Astrocyte (in vitro differentiated cells and primary cell): ENCODE measurements around the gene MCF2L. TPM values are rescaled to one million over a fixed set of nuclear protein-coding genes. Genes with fewer than 3 reads are reported as not detected.
A peak's percentile ranks its signal among the peaks of the same experiment; 100 is the strongest.

Source experiments
- DNase-seq: peaks from one replicate; pipeline ENCODE4 v3.0.0-alpha.2; 2010; ENCODE audit warnings: low read depth
- FAIRE-seq: peaks from 2 replicates; lab custom pipeline; 2011; peaks lifted over from hg19 to GRCh38; lab: Jason Lieb, UNC
- H2AFZ ChIP-seq: 2 replicates; pipeline ENCODE4 v1.6.0; 2012; ENCODE audit warnings: low read depth, low read length, inconsistent platforms
- H3K27ac ChIP-seq: 2 replicates; pipeline ENCODE4 v1.5.1; 2011; ENCODE audit warnings: low read depth, low read length, inconsistent platforms
- H3K27me3 ChIP-seq: 2 replicates; pipeline ENCODE4 v1.6.0; 2011; ENCODE audit warnings: low read length, inconsistent platforms; ENCODE audit not compliant: insufficient read depth
- H3K36me3 ChIP-seq: 2 replicates; pipeline ENCODE4 v1.5.1; 2011; ENCODE audit warnings: low read length, inconsistent platforms; ENCODE audit not compliant: insufficient read depth
- H3K4me1 ChIP-seq: 2 replicates; pipeline ENCODE4 v1.5.1; 2011; ENCODE audit warnings: low read length, inconsistent platforms; ENCODE audit not compliant: insufficient read depth
- H3K4me2 ChIP-seq: 2 replicates; pipeline ENCODE4 v1.6.0; 2012; ENCODE audit warnings: low read length, inconsistent platforms
- H3K4me3 ChIP-seq: 2 replicates; pipeline ENCODE4 v1.5.1; 2011; ENCODE audit warnings: low read depth, mild to moderate bottlenecking, low read length, inconsistent platforms; ENCODE audit not compliant: insufficient read depth
- H3K79me2 ChIP-seq: 2 replicates; pipeline ENCODE4 v1.6.0; 2012; ENCODE audit warnings: mild to moderate bottlenecking, low read length, inconsistent platforms; ENCODE audit not compliant: insufficient read depth
- H3K9ac ChIP-seq: 2 replicates; pipeline ENCODE4 v1.6.0; 2012; ENCODE audit warnings: mild to moderate bottlenecking, low read length, inconsistent platforms
- H3K9me3 ChIP-seq: 2 replicates; pipeline ENCODE4 v1.5.1; 2012; ENCODE audit warnings: low read depth, mild to moderate bottlenecking, low read length, inconsistent platforms; ENCODE audit not compliant: insufficient read depth
- H4K20me1 ChIP-seq: 2 replicates; pipeline ENCODE4 v1.6.0; 2012; ENCODE audit warnings: low read length, inconsistent platforms; ENCODE audit not compliant: insufficient read depth
- H3K27ac Mint-ChIP-seq: one replicate; pipeline ENCODE4 v1.8.0; 2021; ENCODE audit warnings: mild to moderate bottlenecking, mixed read lengths; ENCODE audit not compliant: unreplicated experiment
- H3K27me3 Mint-ChIP-seq: one replicate; pipeline ENCODE4 v1.8.0; 2021; ENCODE audit warnings: low read depth, mixed read lengths; ENCODE audit not compliant: unreplicated experiment
- H3K36me3 Mint-ChIP-seq: one replicate; pipeline ENCODE4 v1.8.0; 2021; ENCODE audit warnings: low read depth, mixed read lengths; ENCODE audit not compliant: unreplicated experiment
- H3K4me1 Mint-ChIP-seq: one replicate; pipeline ENCODE4 v1.8.0; 2021; ENCODE audit warnings: low read depth, mixed read lengths; ENCODE audit not compliant: unreplicated experiment
- H3K4me3 Mint-ChIP-seq: one replicate; pipeline ENCODE4 v1.8.0; 2021; ENCODE audit warnings: mild to moderate bottlenecking, moderate library complexity, mixed read lengths; ENCODE audit not compliant: unreplicated experiment
- H3K9me3 Mint-ChIP-seq: one replicate; pipeline ENCODE4 v1.8.0; 2021; ENCODE audit warnings: mild to moderate bottlenecking, mixed read lengths; ENCODE audit not compliant: unreplicated experiment
- CTCF ChIP-seq: IDR thresholded peaks from 2 replicates; pipeline ENCODE4 v1.5.1; 2011; ENCODE audit warnings: low read depth, mild to moderate bottlenecking, inconsistent platforms, low read length, moderate library complexity; ENCODE audit not compliant: insufficient read depth
- EZH2 ChIP-seq: IDR thresholded peaks from 2 replicates; pipeline ENCODE4 v1.6.1; 2012; ENCODE audit warnings: mild to moderate bottlenecking, low read length, inconsistent platforms; ENCODE audit not compliant: insufficient read depth
- total RNA-seq: library from RNA; stranded (reverse); gene quantifications from 2 replicates; pipeline ENCODE4 v1.2.1, GENCODE V29; 2021

MCF2L gene
- total RNA-seq, 1 donor from 2014 or later: 3.4 TPM

GRCh38 chr13:113065406-113066141 is 96.6 kb downstream of the MCF2L start:
- Histone ChIP-seq H3K27ac (no peak overlapping the region), H4K20me1 (no peaks in the 10 kb centered on the region), H3K27me3 (no peaks in the 10 kb centered on the region), H3K4me1 (peaks cover 3% of the 10 kb centered on the region), H3K4me3 (no peak overlapping the region), H3K9me3 (no peaks in the 10 kb centered on the region), H3K4me2 (peak overlapping the region; percentile 69), H2AFZ (peak overlapping the region; percentile 52), H3K36me3 (no peaks in the 10 kb centered on the region), H3K9ac (peak overlapping the region; percentile 50), H3K79me2 (no peaks in the 10 kb centered on the region)
- H3K4me1 Mint-ChIP-seq: peaks cover 6% of the 10 kb centered on the region
- H3K4me3 Mint-ChIP-seq: no peak overlapping the region
- peaks cover 7% of the 10 kb centered on the region for H3K27me3 Mint-ChIP-seq
- no peak for TF ChIP-seq CTCF
- no peak for TF ChIP-seq EZH2
- H3K9me3 Mint-ChIP-seq: no peaks in the 10 kb centered on the region
- FAIRE-seq (no peak), DNase-seq (peak; percentile 2)
- no peak overlapping the region for H3K27ac Mint-ChIP-seq
- H3K36me3 Mint-ChIP-seq: no peaks in the 10 kb centered on the region

- DNase-seq (no peak), FAIRE-seq (no peak)
- H3K27me3 Mint-ChIP-seq: peaks cover 7% of the 10 kb centered on the region
- Histone ChIP-seq H2AFZ (no peak overlapping the region), H3K4me2 (no peak overlapping the region), H3K4me1 (peaks cover 3% of the 10 kb centered on the region), H3K27ac (no peak overlapping the region), H3K27me3 (no peaks in the 10 kb centered on the region), H3K36me3 (no peaks in the 10 kb centered on the region), H3K79me2 (no peaks in the 10 kb centered on the region), H3K4me3 (no peak overlapping the region), H4K20me1 (no peaks in the 10 kb centered on the region), H3K9ac (no peak overlapping the region), H3K9me3 (no peaks in the 10 kb centered on the region)
- H3K27ac Mint-ChIP-seq: no peak overlapping the region
- H3K9me3 Mint-ChIP-seq: no peaks in the 10 kb centered on the region
- no peak for TF ChIP-seq EZH2
- TF ChIP-seq CTCF: no peak
- H3K4me3 Mint-ChIP-seq: no peak overlapping the region
- peaks cover 6% of the 10 kb centered on the region for H3K4me1 Mint-ChIP-seq
- no peaks in the 10 kb centered on the region for H3K36me3 Mint-ChIP-seq
Measured at GRCh38 chr13:113066142-113066455, 97.1 kb downstream of the MCF2L start.

GRCh38 chr13:113066746-113067145 is 97.7 kb downstream of the MCF2L start:
- Histone ChIP-seq H3K4me1 (peaks cover 3% of the 10 kb centered on the region), H3K27ac (no peak overlapping the region), H3K4me3 (no peak overlapping the region), H2AFZ (no peak overlapping the region), H4K20me1 (no peaks in the 10 kb centered on the region), H3K79me2 (no peaks in the 10 kb centered on the region), H3K4me2 (no peak overlapping the region), H3K9ac (no peak overlapping the region), H3K36me3 (no peaks in the 10 kb centered on the region), H3K9me3 (no peaks in the 10 kb centered on the region), H3K27me3 (no peaks in the 10 kb centered on the region)
- no peaks in the 10 kb centered on the region for H3K36me3 Mint-ChIP-seq
- DNase-seq: no peak
- H3K27ac Mint-ChIP-seq: no peak overlapping the region
- H3K4me3 Mint-ChIP-seq: no peak overlapping the region
- H3K27me3 Mint-ChIP-seq: peaks cover 7% of the 10 kb centered on the region
- H3K4me1 Mint-ChIP-seq: peaks cover 6% of the 10 kb centered on the region
- H3K9me3 Mint-ChIP-seq: no peaks in the 10 kb centered on the region
- no peak for TF ChIP-seq EZH2
- TF ChIP-seq CTCF: no peak
- FAIRE-seq: no peak
